ENCODE data around the gene LSM3. TPM values are rescaled to one million over a fixed set of nuclear protein-coding genes. Genes with fewer than 3 reads are reported as not detected.

LSM3 gene
- total and polyA plus RNA-seq, 4 donors = 8.7 to 18.5 (median 15.5) TPM

DNA sequence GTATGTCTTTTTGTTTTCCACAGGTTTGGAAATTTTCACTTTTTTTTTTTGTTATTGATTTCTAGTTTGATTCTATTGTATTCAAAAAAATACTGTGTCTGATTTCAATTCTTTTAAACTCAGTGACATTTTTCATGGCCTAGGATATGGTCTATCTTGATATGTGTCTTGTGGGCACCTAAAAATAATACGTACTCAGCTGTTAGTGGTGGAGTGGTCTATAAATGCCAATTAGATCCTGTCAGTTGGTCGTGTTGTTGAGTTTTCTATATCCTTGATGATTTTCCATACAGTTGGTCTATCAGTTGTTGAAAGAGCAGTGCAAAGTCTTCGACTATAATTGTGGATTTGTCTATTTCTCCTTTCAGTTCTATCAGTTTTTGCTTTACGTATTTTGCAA is 61.7 kb downstream of the LSM3 start:
- no CpG with 5 or more reads among the region's 4 CpGs for WGBS (ENCODE audit: insufficient coverage)
- H3K9me3 ChIP-seq (ENCODE audit: control insufficient read depth, insufficient read depth, low read length) = no peaks in the 10 kb centered on the region

DNA sequence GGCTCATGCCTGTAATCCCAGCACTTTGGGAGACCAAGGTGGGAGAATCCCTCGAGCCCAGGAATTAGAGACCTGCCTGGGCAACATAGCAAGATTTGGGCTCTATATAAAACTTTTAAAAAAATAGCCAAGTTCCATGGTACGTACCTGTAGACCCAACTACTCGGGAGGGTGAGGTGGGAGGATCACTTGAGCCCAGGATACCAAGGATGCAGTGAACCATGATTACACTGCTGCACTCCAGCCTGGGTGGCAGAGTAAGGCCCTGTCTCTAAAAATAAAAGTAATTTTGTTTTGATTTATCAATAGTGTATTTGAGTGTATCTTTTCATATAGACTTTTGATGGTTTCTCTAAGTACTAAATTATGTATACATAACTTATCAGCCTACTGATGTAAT is 63.1 kb downstream of the LSM3 start:
- no peaks in the 10 kb centered on the region for H3K9me3 ChIP-seq (ENCODE audit: control insufficient read depth, insufficient read depth, low read length)
- no peak for DNase-seq (ENCODE audit: low read depth in 4 of 6, low spot score in 6 of 6)
- WGBS (ENCODE audit: insufficient coverage) = 87% methylated on average over 2 of the region's 3 CpGs
- H3K4me1 ChIP-seq (ENCODE audit: control insufficient read depth, insufficient read depth, low read length) = no peaks in the 10 kb centered on the region
- no peak overlapping the region for H3K27ac ChIP-seq (ENCODE audit: low read depth, low read length)
- no peaks in the 10 kb centered on the region for H3K27me3 ChIP-seq (ENCODE audit: control insufficient read depth, insufficient read depth, low read length)
- H3K36me3 ChIP-seq (ENCODE audit: control insufficient read depth, insufficient read depth, low read length) = no peaks in the 10 kb centered on the region
- H3K4me3 ChIP-seq (ENCODE audit: low read depth, low read length) = no peak overlapping the region

More for the DNA sequence above, 61.7 kb downstream of the LSM3 start:
- Histone ChIP-seq H3K4me1 (ENCODE audit: control insufficient read depth, insufficient read depth, low read length) (no peaks in the 10 kb centered on the region), H3K27ac (ENCODE audit: low read depth, low read length) (no peak overlapping the region), H3K27me3 (ENCODE audit: control insufficient read depth, insufficient read depth, low read length) (no peaks in the 10 kb centered on the region), H3K4me3 (ENCODE audit: low read depth, low read length) (no peak overlapping the region), H3K36me3 (ENCODE audit: control insufficient read depth, insufficient read depth, low read length) (no peaks in the 10 kb centered on the region)
- no peak for DNase-seq (ENCODE audit: low read depth in 4 of 6, low spot score in 6 of 6)

DNA sequence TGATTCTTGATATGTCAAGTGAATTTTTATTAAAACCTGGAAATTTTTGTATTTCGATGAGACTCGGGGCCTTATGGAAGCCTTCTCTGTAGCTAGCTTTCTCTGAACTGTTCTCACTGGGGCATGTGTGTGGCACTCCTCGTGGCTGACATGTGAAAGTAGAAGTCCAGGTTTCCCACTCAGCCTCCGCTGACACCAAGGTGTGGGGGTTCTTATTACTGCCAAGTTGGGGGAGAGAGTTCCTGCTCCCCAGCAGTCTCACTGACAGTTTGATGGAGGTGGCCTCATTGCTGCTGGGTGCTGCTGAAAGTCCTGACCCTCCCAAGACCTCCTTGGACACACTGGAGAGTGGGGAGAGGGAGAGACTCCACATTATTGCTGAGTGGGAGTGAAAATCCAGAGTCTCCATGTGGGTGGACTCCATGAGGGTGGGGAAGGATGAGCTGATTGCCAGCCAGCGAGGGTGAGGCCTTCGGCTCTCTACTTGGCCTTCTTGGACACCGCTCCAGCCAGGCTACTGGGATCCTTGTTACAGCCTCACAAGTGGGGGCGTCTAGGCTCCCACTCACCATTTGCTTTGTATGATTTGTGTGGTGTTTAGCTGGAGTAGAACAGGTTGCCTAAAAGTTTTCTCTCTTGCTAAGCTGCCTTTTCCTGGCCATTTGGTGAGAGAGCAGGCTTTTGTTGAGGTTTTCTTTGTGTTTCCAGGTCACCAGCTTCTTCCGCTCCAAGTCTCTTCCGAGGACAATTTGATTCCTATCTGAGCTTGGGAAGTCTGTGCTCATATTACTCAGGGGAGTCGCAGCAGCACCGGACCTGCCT is 64.1 kb downstream of the LSM3 start:
- no peak overlapping the region for H3K27ac ChIP-seq (ENCODE audit: low read depth, low read length)
- 86% methylated on average over 9 of the region's 12 CpGs for WGBS (ENCODE audit: insufficient coverage)
- H3K36me3 ChIP-seq (ENCODE audit: control insufficient read depth, insufficient read depth, low read length) = no peaks in the 10 kb centered on the region
- no peak overlapping the region for H3K4me3 ChIP-seq (ENCODE audit: low read depth, low read length)
- DNase-seq (ENCODE audit: low read depth in 4 of 6, low spot score in 6 of 6) = no peak
- H3K9me3 ChIP-seq (ENCODE audit: control insufficient read depth, insufficient read depth, low read length) = no peaks in the 10 kb centered on the region
- H3K27me3 ChIP-seq (ENCODE audit: control insufficient read depth, insufficient read depth, low read length) = no peaks in the 10 kb centered on the region
- no peaks in the 10 kb centered on the region for H3K4me1 ChIP-seq (ENCODE audit: control insufficient read depth, insufficient read depth, low read length)

DNA sequence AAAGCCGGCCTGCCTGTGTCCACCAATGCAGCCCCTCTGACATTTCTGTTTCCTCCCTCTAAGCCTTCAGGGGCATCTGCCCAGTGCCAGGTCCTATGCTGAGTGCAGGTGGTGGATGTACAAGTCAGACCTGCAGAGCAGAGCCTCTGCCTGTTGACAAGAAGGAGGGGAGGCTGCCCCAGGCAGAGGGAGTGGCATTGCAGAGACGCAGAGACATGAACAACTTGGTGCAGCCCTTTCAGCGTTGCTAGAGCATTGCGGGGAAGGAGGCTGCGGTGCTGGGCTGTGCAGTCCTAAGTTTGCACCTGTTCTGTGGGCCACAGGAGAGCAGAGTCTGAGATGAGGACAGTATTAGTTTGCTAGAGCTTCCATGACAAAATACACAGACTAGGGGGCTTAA is 65.2 kb downstream of the LSM3 start:
- Histone ChIP-seq H3K4me1 (ENCODE audit: control insufficient read depth, insufficient read depth, low read length) (peaks cover 6% of the 10 kb centered on the region), H3K4me3 (ENCODE audit: low read depth, low read length) (no peak overlapping the region), H3K27ac (ENCODE audit: low read depth, low read length) (no peak overlapping the region), H3K9me3 (ENCODE audit: control insufficient read depth, insufficient read depth, low read length) (no peaks in the 10 kb centered on the region), H3K36me3 (ENCODE audit: control insufficient read depth, insufficient read depth, low read length) (no peaks in the 10 kb centered on the region), H3K27me3 (ENCODE audit: control insufficient read depth, insufficient read depth, low read length) (no peaks in the 10 kb centered on the region)
- DNase-seq (ENCODE audit: low read depth in 4 of 6, low spot score in 6 of 6) = no peak
- 70% methylated on average over 4 of the region's 5 CpGs for WGBS (ENCODE audit: insufficient coverage)

DNA sequence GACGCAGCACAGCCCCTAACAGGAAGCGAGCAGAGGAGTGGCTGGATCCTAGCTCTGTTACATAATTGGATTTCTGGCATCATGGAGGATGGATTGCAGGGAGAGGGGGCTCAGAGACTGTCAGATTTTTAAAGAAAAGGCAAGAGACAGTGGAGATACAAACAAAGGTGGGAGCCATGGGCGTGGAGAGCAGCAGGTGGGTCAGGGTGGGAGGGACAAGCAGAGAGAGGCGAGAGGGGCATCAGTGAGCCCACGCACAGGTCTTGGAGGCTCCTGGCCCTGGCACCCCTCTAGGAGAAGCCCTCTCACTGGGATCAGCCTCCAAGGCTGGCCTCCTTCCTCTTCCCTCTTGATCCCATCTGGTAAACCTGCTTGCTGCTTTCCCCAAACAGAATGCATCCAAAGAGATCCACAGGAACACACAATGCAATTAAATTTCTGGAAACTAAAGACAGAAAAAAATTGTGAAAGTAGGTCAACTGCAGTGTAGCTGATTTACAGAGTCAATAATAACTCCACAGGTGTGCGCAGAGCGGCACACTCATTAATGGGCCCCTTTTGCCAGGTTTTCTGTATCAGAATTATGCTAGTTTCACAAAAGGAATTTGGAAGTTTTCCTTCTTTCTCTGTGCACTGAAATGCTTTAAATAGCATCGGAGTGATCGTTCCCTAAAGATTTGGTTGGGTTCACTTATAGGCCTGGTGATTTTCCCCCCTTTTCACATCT is 66.1 kb downstream of the LSM3 start:
- Histone ChIP-seq H3K9me3 (ENCODE audit: control insufficient read depth, insufficient read depth, low read length) (no peaks in the 10 kb centered on the region), H3K4me3 (ENCODE audit: low read depth, low read length) (no peak overlapping the region), H3K27me3 (ENCODE audit: control insufficient read depth, insufficient read depth, low read length) (no peaks in the 10 kb centered on the region), H3K36me3 (ENCODE audit: control insufficient read depth, insufficient read depth, low read length) (no peaks in the 10 kb centered on the region), H3K27ac (ENCODE audit: low read depth, low read length) (no peak overlapping the region), H3K4me1 (ENCODE audit: control insufficient read depth, insufficient read depth, low read length) (peaks cover 8% of the 10 kb centered on the region)
- peak in 2 of 6 donors; percentile 17 to 72 for DNase-seq (ENCODE audit: low read depth in 4 of 6, low spot score in 6 of 6)
- WGBS (ENCODE audit: insufficient coverage) = 81% methylated on average over 7 of the region's 9 CpGs

DNA sequence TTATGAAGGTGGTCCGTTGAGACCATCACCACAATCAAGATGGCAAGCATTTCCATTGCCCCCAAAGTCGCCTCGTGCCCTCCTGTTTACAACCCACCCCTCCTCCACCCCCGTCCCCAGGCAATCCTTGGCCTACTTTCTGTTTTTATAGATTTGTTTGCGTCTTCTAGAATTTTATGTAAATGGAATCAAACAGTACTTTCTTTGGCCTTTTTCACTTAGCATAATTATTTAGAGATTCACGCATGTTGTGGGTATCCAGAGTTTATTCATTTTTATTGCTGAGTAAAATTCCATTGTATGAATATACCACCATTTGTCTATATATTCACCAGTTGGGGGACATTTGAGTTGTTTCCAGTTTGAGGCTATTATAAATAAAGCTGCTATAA is 66.6 kb downstream of the LSM3 start:
- no peaks in the 10 kb centered on the region for H3K9me3 ChIP-seq (ENCODE audit: control insufficient read depth, insufficient read depth, low read length)
- no peak overlapping the region for H3K4me3 ChIP-seq (ENCODE audit: low read depth, low read length)
- no peak for DNase-seq (ENCODE audit: low read depth in 4 of 6, low spot score in 6 of 6)
- H3K36me3 ChIP-seq (ENCODE audit: control insufficient read depth, insufficient read depth, low read length) = no peaks in the 10 kb centered on the region
- H3K4me1 ChIP-seq (ENCODE audit: control insufficient read depth, insufficient read depth, low read length) = peaks cover 8% of the 10 kb centered on the region
- no peaks in the 10 kb centered on the region for H3K27me3 ChIP-seq (ENCODE audit: control insufficient read depth, insufficient read depth, low read length)
- WGBS (ENCODE audit: insufficient coverage) = no CpG with 5 or more reads among the region's 6 CpGs
- H3K27ac ChIP-seq (ENCODE audit: low read depth, low read length) = no peak overlapping the region

DNA sequence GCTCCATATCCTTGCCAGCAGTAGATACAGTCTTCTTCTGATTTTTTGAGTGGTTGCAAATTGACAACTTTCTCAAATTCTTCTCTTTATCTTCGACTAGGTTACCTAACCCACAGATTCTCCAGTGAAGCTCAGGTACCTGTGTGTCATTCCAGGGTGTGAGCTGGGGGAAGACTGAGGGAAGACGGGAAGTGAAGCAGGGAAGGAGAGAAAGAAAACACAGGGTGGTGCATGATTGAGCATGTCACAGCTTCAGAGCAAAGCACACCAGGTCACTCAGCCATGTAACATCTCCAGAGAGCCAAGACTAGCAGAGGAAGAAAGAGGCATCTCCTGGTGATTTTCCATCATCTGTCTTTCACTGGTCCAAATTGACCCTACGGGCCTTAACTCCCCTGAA is 67.2 kb downstream of the LSM3 start:
- Histone ChIP-seq H3K36me3 (ENCODE audit: control insufficient read depth, insufficient read depth, low read length) (no peaks in the 10 kb centered on the region), H3K4me1 (ENCODE audit: control insufficient read depth, insufficient read depth, low read length) (peaks cover 8% of the 10 kb centered on the region), H3K27ac (ENCODE audit: low read depth, low read length) (no peak overlapping the region), H3K4me3 (ENCODE audit: low read depth, low read length) (no peak overlapping the region), H3K9me3 (ENCODE audit: control insufficient read depth, insufficient read depth, low read length) (no peaks in the 10 kb centered on the region), H3K27me3 (ENCODE audit: control insufficient read depth, insufficient read depth, low read length) (no peaks in the 10 kb centered on the region)
- no peak for DNase-seq (ENCODE audit: low read depth in 4 of 6, low spot score in 6 of 6)
- WGBS (ENCODE audit: insufficient coverage) = 100% methylated on average over 1 of the region's 3 CpGs

DNA sequence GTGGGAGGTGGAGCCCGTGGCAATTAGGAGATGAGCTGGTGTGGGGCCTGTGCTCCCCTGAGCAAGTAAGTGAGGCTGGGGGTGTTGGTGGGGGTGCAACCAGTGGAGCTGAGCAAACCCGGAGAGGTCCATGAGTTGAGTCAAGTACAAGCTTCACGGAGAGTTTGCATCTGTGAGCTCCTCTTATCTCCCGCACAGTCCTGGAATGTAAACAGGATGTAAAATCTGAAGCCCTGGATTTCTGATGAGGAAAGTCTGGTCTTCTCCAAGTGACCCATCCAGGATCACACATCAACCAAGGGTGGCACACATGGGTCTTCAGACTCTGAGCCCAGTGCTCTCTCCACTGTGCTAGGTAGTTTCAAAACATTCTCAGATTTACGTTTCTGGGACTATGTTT is 67.8 kb downstream of the LSM3 start:
- DNase-seq (ENCODE audit: low read depth in 4 of 6, low spot score in 6 of 6) = no peak
- Histone ChIP-seq H3K27me3 (ENCODE audit: control insufficient read depth, insufficient read depth, low read length) (no peaks in the 10 kb centered on the region), H3K4me3 (ENCODE audit: low read depth, low read length) (no peak overlapping the region), H3K9me3 (ENCODE audit: control insufficient read depth, insufficient read depth, low read length) (no peaks in the 10 kb centered on the region), H3K27ac (ENCODE audit: low read depth, low read length) (no peak overlapping the region), H3K4me1 (ENCODE audit: control insufficient read depth, insufficient read depth, low read length) (peaks cover 8% of the 10 kb centered on the region), H3K36me3 (ENCODE audit: control insufficient read depth, insufficient read depth, low read length) (no peaks in the 10 kb centered on the region)
- WGBS (ENCODE audit: insufficient coverage) = 89% methylated on average over 2 of the region's 5 CpGs

DNA sequence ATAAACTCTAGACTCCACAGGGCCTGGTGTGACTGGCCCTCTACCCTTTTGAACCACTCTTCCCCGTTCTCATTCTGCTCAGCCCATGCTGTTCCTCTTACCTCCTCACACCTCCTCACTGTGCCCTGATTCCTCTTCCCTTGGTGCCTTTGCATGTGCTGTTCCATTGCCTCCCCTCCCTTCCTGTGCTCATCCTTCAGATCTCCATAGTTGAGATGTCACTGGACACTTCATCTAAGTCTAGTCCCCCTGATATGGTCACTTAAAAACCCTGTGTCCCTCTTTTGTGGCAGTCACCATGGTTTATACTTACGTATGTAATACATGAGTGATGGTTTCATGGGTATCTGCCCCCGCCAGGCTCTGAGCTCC is 69.8 kb downstream of the LSM3 start:
- Histone ChIP-seq H3K36me3 (ENCODE audit: control insufficient read depth, insufficient read depth, low read length) (no peaks in the 10 kb centered on the region), H3K4me3 (ENCODE audit: low read depth, low read length) (no peak overlapping the region), H3K9me3 (ENCODE audit: control insufficient read depth, insufficient read depth, low read length) (no peaks in the 10 kb centered on the region), H3K27ac (ENCODE audit: low read depth, low read length) (no peak overlapping the region), H3K27me3 (ENCODE audit: control insufficient read depth, insufficient read depth, low read length) (no peaks in the 10 kb centered on the region), H3K4me1 (ENCODE audit: control insufficient read depth, insufficient read depth, low read length) (peaks cover 8% of the 10 kb centered on the region)
- DNase-seq (ENCODE audit: low read depth in 4 of 6, low spot score in 6 of 6) = no peak
- WGBS (ENCODE audit: insufficient coverage) = 93% methylated on average over 1 of the region's 3 CpGs
